EL (cell line): Measurements from ENCODE around the gene SPATA16.
"Not testable (repeated sequence)": the region's sequence is repeated elsewhere in the genome, so short reads cannot be mapped to it uniquely, and the experiment has no call there.

Source experiments
- DNase-seq: peaks from one replicate; pipeline ENCODE4 v3.0.0-alpha.2; 2016

The SPATA16 gene

DNA sequence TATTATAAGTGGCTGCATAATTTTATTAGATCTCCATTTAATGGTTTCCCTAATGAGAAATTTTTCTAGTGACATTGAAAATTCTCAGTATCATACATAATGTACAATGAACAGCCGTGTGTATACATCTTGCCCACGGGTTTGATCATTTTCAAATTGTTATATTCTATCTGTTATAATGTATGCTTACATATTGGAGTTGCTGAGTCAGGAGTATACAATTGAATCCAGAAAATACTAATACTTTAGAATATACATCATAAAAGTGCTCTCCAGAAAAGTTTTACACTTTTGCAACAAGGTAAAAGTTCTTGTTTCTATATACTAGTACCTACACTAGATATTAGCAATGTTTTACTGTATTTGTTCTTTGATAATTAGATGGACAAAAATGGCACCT lies 82.8 kb downstream of the SPATA16 start:
- no peak for DNase-seq

- no peak for DNase-seq
Measured at GRCh38 chr3:173055228-173055933, 85.7 kb downstream of the SPATA16 start.

DNA sequence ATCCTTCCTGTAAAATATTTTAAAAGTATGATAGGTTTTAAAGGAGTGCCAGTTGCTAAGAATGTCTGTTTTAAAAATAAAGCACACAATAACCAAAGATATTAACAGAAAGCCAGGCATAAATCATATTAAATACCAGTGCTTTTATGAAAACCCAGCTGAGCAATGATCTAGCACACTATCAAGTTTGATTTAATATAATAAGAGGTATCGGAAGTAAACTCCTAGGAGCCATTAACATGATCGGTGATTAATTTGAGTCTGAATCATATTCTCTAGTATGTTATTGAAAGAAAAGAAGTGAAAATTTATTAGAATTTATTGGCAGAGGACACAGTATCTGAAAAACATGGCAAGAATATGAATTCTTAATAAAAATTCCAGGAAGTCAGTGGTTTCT lies 91.7 kb downstream of the SPATA16 start:
- no peak for DNase-seq

DNA sequence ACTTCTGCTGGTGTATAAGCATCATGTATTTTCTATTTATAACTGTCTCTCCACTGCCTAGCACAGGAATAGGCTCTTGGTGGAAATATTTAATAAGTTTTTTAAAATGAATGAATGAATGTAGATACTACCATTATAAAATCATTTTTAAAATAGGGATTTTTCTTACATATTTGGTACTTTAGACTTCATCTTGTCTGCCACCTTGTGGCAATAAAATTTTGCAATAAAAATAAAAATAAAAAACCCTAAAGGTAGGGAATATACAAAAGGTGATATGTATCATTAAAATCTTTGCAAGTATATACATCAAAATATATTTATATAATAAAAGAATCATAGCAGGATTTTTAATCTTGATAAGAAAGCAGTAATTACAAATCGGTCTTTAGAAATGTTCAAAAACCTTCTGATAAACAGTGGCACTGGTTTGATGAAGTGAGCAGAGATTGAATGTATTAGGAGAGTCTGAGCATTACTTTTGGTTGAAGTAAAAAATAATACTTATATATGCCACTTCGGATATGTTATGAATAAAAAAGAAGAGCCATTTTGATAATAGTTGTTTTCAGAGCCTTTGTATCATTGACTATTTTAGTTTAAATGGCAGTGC lies 95.2 kb downstream of the SPATA16 start:
- DNase-seq = no peak

GRCh38 chr3:173044998-173045397 lies 96.0 kb downstream of the SPATA16 start:
- no peak for DNase-seq

DNA sequence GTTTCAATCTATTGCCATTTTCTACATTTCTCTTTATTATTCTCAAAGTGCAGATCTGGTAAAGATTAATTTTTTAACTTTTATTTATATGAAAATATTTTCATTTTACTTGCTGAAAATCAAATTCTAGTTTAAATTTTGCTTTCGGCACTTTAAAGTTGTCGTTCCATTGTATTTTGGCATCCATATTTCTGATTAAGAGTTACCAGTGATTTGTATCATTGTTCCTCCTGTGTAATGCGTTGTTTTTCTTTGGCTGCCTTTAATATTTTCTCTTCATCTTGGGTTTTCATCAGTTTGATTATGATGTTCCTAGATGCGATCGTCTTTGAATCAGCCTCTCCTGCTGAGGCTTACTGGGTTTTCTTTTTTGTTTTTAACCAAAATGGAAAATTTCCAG lies 97.3 kb downstream of the SPATA16 start:
- no peak for DNase-seq

GRCh38 chr3:173038484-173038871 lies 102.6 kb downstream of the SPATA16 start:
- DNase-seq = no peak

DNA sequence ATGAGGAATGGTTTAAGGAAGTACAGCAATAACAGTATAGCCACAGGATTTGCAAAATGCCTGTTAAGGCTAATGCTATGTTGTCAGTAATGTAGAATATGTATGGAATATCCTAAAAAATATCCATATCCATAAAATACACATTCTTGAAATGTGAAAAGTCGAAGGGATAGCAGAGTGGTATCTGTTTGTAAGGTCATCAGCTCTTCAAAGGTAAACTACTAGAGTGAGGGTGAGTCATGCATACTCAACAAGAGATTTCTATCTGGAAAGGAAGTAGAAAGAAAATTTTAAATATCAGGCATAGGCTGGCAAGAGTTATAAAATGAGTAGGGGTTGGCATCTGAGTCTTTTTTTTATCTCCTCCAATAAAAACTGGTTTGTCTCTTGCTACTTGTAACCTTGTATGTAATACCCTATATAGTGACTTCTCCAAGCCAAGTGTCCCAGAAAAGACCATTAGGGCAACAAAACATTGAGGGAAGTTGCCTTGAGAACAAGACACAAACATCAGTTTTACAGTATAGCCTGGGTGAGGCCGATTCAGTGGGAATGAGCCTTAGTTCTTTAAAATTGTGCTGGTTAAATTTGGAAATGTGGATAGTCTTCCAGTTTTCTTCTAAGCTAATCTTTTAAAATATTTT lies 103.1 kb downstream of the SPATA16 start:
- DNase-seq = peak; percentile 4

DNA sequence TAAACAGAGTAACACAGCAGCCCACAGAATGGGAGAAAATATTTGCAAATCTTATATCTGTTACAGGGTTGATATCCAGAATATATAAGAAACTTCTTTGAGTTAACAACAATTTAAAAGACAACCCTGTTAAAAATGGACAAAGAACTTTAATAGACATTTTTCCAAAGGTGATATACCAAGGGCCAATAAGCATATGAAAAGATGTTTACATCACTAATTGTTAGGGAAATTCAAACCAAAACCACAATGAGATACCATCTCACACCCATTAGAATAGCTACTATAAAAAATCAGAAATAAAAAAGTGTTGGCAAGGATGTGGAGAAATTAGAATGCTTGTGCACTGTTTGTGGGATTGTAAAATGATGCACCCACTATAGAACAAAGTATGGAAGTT lies 110.8 kb downstream of the SPATA16 start:
- DNase-seq = no peak

DNA sequence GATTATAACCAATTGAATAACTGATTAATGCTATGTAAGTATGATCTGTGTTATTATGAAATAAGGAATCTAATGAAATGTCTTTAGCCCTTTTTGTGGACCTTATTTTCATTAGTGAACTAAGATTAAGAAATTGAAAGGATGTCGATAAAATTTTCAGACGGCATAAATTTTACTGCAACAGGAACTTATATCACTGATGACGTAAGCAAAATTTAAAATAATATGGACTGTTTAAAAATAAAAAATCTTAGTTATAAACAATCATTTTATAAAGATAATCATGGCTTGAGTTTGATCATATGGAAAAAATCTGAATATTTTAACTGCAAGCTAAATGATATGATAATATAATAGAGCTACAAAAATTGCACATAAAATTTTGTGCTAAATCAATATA lies 112.7 kb downstream of the SPATA16 start:
- no peak for DNase-seq

GRCh38 chr3:173027429-173027828 lies 113.6 kb downstream of the SPATA16 start:
- no peak for DNase-seq

- no peak for DNase-seq
Measured at GRCh38 chr3:173025941-173026340, 115.1 kb downstream of the SPATA16 start.

DNA sequence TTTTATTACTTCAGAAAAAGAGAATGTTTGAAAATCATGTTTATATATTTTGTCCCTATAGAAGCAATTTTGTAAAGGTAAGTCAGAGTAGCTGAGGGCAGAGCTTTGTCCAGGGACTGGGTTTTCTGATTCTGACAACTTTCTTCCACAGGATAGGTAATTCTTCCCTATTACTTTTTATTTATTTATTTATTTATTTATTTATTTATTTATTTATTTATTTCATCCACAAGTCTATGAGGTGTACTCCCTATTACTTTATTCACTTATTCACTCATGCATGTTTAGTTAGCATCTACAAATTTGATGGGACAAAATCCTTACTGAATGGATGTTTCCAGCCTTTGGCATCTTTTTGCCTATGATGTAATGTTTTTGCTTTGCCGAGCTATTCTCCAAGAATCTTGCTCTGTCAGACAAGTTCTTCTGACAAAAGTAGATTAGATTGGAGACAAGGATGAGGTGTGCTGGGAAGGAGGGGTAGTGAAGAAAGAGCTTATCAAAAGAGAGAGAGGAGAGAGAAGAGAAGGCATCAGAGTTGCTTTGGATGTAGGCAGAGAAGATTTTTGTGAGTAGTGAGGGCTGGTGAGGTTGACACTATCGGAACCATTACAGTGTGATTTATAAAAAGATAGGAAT lies 119.4 kb downstream of the SPATA16 start:
- no peak for DNase-seq

DNA sequence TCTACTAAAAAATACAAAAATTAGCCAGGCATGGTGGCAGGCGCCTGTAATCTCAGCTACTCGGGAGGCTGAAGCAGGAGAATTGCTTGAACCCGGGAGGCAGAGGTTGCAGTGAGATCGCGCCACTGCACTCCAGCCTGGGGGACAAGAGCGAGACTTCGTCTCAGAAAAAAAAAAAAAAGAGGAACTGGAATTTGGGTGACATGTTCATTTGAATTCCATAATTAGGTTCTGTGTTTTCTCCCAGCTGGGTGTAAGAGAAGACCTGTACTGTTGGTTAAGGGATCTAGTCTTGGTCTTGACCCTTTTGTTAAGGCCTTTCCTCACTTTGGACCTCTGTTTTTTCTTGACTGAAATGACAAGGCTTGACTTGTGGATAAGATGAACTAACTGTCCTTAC lies 120.9 kb downstream of the SPATA16 start:
- DNase-seq = not testable (repeated sequence)

DNA sequence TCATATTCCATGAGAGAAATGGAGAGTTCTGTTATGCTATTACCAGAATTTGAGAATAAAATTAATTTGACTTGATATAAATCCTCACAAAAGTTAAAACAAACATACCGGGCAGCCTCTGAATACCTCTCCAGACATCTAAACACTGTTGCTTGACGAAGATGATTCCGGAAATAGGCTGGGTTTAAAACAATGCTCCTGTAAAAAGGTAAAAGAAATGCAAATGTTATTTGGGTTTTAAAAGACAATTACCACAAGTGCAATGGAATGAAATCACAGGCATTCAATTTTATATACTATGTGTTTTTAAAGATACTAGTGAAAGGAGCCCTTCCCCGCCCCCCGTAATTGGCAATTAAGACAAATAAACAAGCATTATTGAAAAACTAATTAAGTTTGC lies 121.7 kb downstream of the SPATA16 start:
- no peak for DNase-seq

DNA sequence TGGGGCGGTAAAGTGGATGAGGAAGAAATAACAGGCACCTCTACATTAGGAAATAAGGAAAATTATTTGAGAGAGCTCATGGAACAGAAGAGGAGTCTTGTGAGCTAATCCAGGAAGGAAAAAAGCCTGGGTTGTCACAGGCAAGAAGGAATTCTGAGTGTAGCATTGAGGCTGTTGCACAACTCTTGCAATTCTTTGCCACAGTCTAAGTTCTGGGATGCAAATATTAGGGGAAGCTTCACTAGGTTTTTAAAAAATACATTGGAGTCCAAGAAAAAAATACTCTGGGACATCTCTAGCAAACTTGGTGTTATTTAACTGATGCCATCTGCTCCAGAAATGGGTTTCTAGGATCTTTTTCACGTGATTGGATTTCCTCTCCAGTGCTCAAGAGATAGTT lies 122.3 kb downstream of the SPATA16 start:
- no peak for DNase-seq

DNA sequence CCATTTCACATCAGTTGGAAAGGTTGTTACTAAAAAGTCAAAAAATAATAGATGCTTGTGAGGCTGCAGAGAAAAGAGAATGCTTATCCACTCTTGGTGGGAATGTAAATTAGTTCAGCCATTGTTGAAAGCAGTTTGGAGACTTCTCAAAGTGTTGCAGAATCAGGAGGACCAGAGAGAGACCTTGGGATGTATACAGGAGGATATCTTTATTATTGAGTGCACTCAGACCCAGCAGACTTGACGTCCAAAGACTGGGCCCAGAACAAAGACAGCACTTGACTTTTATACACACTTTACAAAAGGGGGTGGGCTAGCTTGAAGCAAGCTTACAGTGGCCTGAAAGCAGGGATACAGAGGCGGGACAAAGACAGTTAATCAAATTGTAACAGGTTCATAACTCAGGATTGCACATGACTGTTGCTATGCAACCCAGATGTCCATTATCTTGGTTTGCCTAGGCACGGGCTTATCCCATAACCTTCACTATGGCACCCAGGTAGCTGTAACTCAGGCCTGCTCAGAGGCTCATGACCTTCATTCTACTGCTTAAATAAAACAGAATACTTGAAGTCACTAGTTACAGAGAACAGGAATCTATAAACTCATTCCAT lies 127.7 kb downstream of the SPATA16 start:
- DNase-seq = no peak

GRCh38 chr3:173009410-173009809 lies 131.6 kb downstream of the SPATA16 start:
- DNase-seq = no peak

- no peak for DNase-seq
Measured at GRCh38 chr3:173008978-173009377, 132.1 kb downstream of the SPATA16 start.

DNA sequence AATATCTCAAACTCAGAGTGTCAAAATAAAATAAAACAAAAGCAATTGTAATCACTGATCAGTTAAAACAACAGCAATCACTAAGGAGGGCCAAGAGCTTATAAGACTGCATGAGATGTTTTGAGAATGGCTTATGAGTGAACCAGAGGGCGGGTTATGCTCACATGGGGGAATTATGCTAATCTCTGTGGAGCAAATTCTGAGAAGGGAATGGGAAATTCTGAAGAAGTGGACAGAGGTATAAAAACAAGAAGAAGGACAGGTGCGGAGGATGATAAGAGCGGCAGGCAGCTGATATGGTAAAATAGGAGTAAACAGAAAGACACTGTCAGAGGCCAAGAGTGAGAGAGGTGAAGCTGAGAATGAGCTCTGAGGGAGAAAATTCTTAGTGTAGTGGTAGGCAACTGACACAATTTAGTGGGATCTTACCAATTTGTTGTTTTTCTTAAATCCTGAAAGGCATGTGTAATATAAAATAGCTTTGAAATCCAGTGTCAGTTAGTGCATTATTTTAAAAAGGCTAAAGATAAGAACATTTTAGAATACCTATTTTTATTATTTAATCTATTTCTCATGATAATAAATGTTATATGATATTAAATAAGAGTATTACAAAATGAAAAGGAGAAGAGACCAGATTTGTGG lies 133.8 kb downstream of the SPATA16 start:
- no peak for DNase-seq

DNA sequence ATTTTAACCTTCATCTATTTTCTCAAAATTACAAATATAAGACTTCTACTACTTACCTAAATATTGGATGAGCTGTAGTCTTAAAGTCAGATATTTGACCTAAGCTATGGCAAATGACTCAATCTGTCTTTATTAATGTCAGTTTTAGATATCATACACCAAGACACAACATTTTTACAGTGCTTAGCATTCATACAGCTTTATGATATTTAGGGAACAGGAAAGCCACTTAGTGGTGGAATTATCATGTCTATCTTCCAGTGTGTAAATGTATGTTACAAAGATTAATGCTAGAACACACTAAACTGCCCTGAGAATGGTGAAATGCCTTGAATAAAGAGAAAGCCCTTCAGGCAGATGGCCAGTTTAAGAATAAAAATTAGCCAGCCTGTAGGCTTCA lies 135.0 kb downstream of the SPATA16 start:
- no peak for DNase-seq

DNA sequence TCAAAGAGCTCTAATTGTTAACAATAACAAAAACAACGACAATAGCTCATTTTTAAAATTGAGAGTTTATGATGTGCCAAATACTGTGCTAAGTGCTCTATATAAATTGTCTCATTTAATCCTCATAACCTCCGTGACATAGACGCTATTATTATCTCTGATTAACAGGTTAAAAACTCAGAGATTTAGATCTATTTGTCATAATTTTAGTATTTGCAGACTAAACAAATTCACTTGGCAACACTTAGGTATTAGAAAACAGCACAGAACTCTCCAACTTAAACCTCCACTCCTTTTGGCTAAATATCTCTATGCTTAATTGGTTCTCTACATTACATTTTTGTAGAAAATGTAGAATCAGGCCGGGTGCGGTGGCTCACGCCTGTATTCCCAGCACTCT lies 136.4 kb downstream of the SPATA16 start:
- DNase-seq = no peak

DNA sequence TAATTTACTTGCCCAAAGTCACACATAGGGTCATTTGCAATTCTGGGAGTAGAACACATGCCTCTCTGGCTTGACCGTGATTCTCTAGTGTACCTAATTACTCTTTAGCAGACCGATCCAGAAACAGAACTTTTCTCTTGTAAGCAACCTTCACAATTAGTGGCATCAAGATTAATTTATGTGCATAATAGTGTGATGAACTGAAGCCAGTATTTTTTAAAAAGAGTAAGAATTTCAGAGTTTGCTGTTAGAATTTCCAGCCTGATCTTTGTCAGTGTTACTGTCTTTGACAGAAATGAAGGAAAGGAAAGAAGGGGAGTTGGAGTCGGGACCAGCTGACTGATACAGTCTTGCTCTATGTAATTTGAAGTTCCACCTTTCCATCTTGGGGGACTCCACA lies 137.1 kb downstream of the SPATA16 start:
- DNase-seq = no peak
